ENCODE data around the gene ZKSCAN8.

- TF ChIP-seq EZH2 (IDR thresholded peaks at IDR 0.05; ENCODE audit: low read length) (no peak), CTCF (optimal IDR thresholded peaks at IDR 0.05 in 1 of 3, IDR thresholded peaks at IDR 0.05 in 1 of 3, conservative IDR thresholded peaks at IDR 0.05 in 1 of 3; ENCODE audit: extremely low read depth in 1 of 3, insufficient read depth in 2 of 3, low read length in 3 of 3) (no peak)
Measured at GRCh38 chr6:28182255-28182654, 40.6 kb downstream of the ZKSCAN8 start.
